DMS114 treated with DMSO at 0.1 percent for 48 hours (cell line): ENCODE data around the gene KDM4D.

ENCODE experiments used
- DNase-seq: peaks from one replicate; lab custom pipeline; 2025; ENCODE audit not compliant: unreplicated experiment; lab: John Stamatoyannopoulos, UW

KDM4D gene

DNA sequence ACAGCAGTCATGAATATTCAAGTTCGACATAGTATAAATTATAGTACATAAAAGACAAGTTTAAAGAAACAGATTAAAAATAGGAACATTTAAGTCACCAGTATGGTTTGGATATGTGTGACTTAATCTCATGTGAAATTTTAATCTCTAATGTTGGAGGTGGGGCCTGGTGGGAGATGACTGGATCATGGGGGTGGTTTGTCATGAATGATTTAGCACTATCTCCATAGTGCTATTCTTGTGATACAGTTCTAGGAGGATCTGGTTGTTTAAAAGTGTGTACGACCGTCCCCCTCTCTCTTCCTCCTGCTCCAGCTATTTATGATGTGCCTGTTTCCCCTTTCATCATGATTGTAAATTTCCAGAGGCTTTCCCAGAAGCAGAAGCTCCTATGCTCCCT is 54.8 kb downstream of the KDM4D start:
- DNase-seq = no peak

DNA sequence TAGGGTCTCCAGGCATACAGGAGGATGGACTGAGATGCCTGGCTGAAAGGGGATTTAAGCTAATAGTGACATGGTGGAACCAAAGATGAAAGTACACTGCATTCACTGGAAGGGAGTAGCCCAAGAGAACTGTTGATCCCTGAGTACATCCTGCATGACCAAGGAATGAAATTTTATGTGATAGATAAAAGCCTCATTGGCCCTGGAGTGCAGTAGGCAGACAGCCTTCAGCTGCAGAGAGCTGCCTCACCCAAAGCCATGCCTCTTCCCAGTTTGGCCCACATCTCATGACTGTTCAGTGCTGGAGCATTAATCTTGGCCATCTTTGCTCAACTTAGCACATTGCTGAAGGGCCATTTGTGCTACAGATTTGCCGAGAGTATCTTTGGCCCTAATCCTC is 59.5 kb downstream of the KDM4D start:
- DNase-seq = no peak

DNA sequence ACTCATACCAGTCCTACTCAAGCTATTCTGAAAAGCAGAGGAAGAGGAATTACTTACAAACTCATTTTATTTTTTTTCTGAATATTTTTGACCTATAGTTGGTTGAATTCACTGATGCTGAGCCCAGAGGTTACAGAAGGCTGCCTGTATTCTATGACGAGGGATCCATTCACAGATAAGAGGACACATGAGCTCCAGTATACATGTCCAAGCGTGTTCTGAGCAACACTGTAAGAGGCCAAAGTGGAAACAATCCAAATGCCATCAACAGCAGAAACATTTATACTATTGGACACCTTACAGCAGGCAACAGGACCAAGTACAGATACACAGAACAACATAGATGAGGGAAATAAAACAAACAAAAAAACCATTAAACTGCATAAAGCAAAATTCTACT is 61.8 kb downstream of the KDM4D start:
- no peak for DNase-seq

DNA sequence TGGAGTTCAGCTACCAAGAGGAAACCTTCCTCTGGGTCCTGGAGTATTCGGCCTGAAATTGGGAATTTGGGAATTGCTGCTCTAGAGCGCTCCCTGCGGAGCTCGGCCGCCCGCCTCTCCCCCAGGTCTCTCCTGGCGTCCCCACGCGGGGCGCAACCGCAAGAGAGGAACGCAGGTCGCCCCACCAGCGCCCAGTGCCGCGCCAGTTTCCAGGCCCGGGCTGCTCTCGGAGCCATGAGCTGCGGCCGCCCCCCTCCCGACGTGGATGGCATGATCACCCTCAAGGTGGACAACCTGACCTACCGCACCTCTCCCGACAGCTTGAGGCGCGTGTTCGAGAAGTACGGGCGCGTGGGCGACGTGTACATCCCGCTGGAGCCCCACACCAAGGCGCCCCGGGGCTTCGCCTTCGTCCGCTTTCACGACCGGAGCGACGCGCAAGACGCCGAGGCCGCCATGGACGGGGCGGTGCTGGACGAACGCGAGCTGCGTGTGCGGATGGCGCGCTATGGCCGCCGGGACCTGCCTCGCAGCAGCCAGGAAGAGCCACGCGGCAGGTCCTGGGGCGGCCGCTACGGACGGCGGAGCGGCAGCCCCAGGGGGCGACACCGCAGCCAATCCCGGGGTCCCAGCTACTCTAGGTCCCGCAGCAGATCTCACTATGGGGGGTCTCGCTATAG is 64.0 kb downstream of the KDM4D start:
- peak; percentile 7 for DNase-seq

DNA sequence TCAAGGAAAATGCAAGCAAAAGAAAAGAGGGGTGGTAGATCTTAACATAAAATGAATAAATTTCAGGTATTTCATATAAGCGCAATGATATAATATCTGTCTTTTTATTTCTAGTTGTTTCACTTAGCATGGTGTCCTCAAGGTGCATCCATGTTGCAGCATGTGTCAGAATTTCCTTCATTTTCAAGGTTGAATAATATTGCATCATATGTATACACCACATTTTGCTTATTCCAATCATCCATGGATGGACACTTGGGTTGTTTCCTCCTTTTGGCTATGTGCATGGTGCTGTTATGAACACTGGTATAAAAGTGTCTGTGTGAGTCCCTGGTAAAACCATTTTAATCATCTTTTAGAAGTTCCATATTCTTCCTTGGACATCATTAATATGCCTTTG is 68.7 kb downstream of the KDM4D start:
- no peak for DNase-seq

DNA sequence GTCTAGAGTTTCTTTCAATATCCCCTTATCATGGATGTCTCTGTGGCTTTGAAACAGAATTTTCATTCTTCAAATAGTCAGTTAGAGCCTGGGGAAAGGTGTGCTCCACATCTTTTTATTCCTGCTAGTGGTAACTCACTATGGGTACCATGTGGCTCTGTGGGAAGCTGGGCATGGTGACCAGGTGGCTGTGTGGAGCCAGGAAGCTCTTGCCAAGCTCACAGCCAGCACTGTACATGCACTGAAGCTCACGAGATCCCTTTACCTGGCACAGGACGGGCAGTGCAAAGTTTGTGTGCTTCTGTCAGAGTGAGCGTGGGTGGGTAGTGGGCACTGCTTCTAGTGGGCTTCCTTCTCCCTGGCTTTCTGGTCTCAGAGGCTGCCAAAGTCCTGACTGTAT is 69.4 kb downstream of the KDM4D start:
- DNase-seq = no peak

DNA sequence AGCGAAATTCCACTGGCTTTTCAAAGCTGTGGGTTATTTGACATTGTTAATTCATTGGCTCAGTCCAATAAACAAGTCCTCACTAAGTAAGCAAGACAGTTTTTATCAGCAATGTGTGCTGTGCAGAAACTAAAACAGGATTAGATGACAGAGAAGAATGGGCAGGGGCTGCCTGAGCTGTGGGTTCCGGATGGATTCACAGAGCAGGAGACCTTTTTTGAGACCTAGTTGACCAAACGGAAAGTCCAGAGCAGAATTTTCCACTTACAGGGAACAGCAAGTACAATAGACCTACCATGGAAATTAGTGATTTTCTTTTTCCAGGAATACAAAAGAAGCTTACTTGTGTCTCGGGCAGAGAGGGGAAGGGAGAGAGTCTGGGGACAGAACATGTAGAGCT is 70.5 kb downstream of the KDM4D start:
- DNase-seq = no peak

DNA sequence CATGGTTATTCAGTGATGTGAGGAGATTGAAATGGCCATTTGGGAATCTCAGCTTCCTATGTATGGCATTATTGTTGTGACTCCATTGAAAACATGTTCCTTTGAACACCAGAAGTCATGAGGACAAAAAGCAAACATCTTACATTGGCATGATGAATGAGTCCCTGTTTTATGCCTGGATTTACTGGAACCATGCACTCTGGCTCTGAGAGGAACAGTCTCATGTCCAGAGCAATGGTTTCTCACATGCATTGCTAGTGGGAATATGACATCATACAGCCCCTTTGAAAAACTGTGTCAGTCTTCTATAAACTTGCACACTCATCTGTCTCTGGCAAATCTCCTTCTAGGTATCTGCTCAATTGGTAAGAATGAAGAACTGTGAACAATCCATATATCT is 72.3 kb downstream of the KDM4D start:
- no peak for DNase-seq
